GM23248 (cell line): ENCODE results near the gene SLC35F4. TPM values are rescaled to one million over a fixed set of nuclear protein-coding genes. Genes with fewer than 3 reads are reported as not detected.

Source experiments
- DNase-seq: peaks from one replicate; pipeline ENCODE4 v3.0.0-alpha.2; 2015
- H2AFZ ChIP-seq: fragments of 200-600 bp; sonication (generic); 2 replicates; pipeline ENCODE4 v1.6.1; 2016; ENCODE audit warnings: antibody characterized with exemption
- H3F3A ChIP-seq: fragments of 200-600 bp; sonication (generic); 2 replicates; pipeline ENCODE4 v1.6.1; 2016; ENCODE audit warnings: mild to moderate bottlenecking, antibody characterized with exemption, mixed run types; ENCODE audit not compliant: insufficient read depth
- H3K27ac ChIP-seq: fragments of 200-600 bp; sonication (generic); 2 replicates; pipeline ENCODE4 v1.5.1; 2016; ENCODE audit warnings: mild to moderate bottlenecking
- H3K27me3 ChIP-seq: fragments of 200-600 bp; sonication (generic); replicated peaks from 2 replicates; pipeline ENCODE4 v1.6.1; 2016; ENCODE audit warnings: mild to moderate bottlenecking; ENCODE audit not compliant: insufficient read depth
- H3K36me3 ChIP-seq: fragments of 200-600 bp; sonication (generic); 2 replicates; pipeline ENCODE4 v1.6.1; 2016; ENCODE audit warnings: low read depth, mild to moderate bottlenecking
- H3K4me1 ChIP-seq: fragments of 200-600 bp; sonication (generic); 2 replicates; pipeline ENCODE4 v1.6.1; 2016; ENCODE audit warnings: mild to moderate bottlenecking; ENCODE audit not compliant: insufficient read depth
- H3K4me2 ChIP-seq: fragments of 200-600 bp; sonication (generic); one replicate; pipeline ENCODE4 v1.6.1; 2016; ENCODE audit warnings: mild to moderate bottlenecking; ENCODE audit not compliant: unreplicated experiment
- H3K4me3 ChIP-seq: fragments of 200-600 bp; sonication (generic); 2 replicates; pipeline ENCODE4 v1.5.1; 2016; ENCODE audit warnings: mild to moderate bottlenecking
- H3K79me2 ChIP-seq: fragments of 200-600 bp; sonication (generic); 2 replicates; pipeline ENCODE4 v1.6.1; 2016; ENCODE audit warnings: mild to moderate bottlenecking; ENCODE audit not compliant: insufficient read depth
- H3K9ac ChIP-seq: fragments of 200-600 bp; sonication (generic); 2 replicates; pipeline ENCODE4 v1.6.1; 2016; ENCODE audit warnings: mild to moderate bottlenecking
- H3K9me2 ChIP-seq: fragments of 200-600 bp; sonication (generic); 2 replicates; pipeline ENCODE4 v1.6.1; 2016; ENCODE audit warnings: mixed run types, mild to moderate bottlenecking, moderate library complexity; ENCODE audit not compliant: insufficient read depth
- H3K9me3 ChIP-seq: fragments of 200-600 bp; sonication (generic); one replicate; pipeline ENCODE4 v1.6.1; 2017; ENCODE audit warnings: low read depth
- H4K20me1 ChIP-seq: fragments of 200-600 bp; sonication (generic); 2 replicates; pipeline ENCODE4 v1.6.0; 2016; ENCODE audit not compliant: insufficient read depth
- EZH2 ChIP-seq: fragments of 200-600 bp; sonication (generic); IDR thresholded peaks from 2 replicates; pipeline ENCODE4 v1.6.1; 2018; ENCODE audit warnings: antibody characterized with exemption, mild to moderate bottlenecking; ENCODE audit not compliant: insufficient read depth, poor library complexity, severe bottlenecking
- EZH2phosphoT487 ChIP-seq: fragments of 200-600 bp; sonication (generic); IDR thresholded peaks from 2 replicates; pipeline ENCODE4 v1.6.1; 2018; ENCODE audit warnings: antibody characterized with exemption, moderate library complexity, mild to moderate bottlenecking, low read depth; ENCODE audit not compliant: insufficient read depth
- WGBS, 2 experiments: methylation state at CpG; one replicate each; pipeline ENCODE4 v1.1.6; 2015 to 2017; ENCODE audit warnings: low lambda C conversion rate in 2 of 2, low coverage in 1 of 2; ENCODE audit errors: missing lambda C conversion rate in 2 of 2; 5-methylcytosine and 5-hydroxymethylcytosine counted together
- in situ Hi-C: fragments of 300-500 bp; cut with MboI; formaldehyde crosslinking; loops from 2 replicates; pipeline ENCODE4 v1.15.0; 2020
- polyA plus RNA-seq: library from polyadenylated mRNA; unstranded; fragments of >200 nt; fragmentation: Nextera tagmentation; extraction: Ambion mirVana; gene quantifications from 2 replicates; pipeline ENCODE4 v1.2.1, GENCODE V29; 2016
- total RNA-seq: library from RNA; depleted of rRNA; stranded (reverse); fragments of >200 nt; shearing (Covaris generic); gene quantifications from 2 replicates; pipeline ENCODE4 v1.2.3, GENCODE V29; 2014

SLC35F4 gene
- total and polyA plus RNA-seq, 2 experiments from 2014 or later, result not detected

GRCh38 chr14:57848786-57849185 is 17.1 kb downstream of the SLC35F4 start:
- H3K9me3 ChIP-seq, result no peaks in the 10 kb centered on the region
- H3K27ac ChIP-seq, result peak overlapping the region; percentile 78
- in situ Hi-C loops, result no loop called here
- H3K36me3 ChIP-seq, result no peaks in the 10 kb centered on the region
- H3K9ac ChIP-seq, result peak overlapping the region; percentile 55
- peak overlapping the region; percentile 53 for H3K4me2 ChIP-seq
- no peak overlapping the region for H3K4me3 ChIP-seq
- peaks cover 46% of the 10 kb centered on the region for H3F3A ChIP-seq
- DNase-seq, result peak; percentile 48
- WGBS, 2 experiments, result 31 to 34% methylated on average over 3 of the region's 3 CpGs
- H3K4me1 ChIP-seq, result peaks cover 41% of the 10 kb centered on the region
- H3K27me3 ChIP-seq, result no peaks in the 10 kb centered on the region
- no peaks in the 10 kb centered on the region for H4K20me1 ChIP-seq
- no peak overlapping the region for H2AFZ ChIP-seq
- no peaks in the 10 kb centered on the region for H3K79me2 ChIP-seq
- TF ChIP-seq EZH2phosphoT487, result no peak
- H3K9me2 ChIP-seq, result no peaks in the 10 kb centered on the region

- H3K4me2 ChIP-seq, result peak overlapping the region; percentile 53
- H3F3A ChIP-seq, result peaks cover 46% of the 10 kb centered on the region
- H3K9ac ChIP-seq, result peak overlapping the region; percentile 55
- H3K4me3 ChIP-seq, result no peak overlapping the region; the same call in 1 of the 2 replicates
- no peaks in the 10 kb centered on the region for H4K20me1 ChIP-seq
- H3K4me1 ChIP-seq, result peaks cover 41% of the 10 kb centered on the region
- no peak for TF ChIP-seq EZH2phosphoT487
- TF ChIP-seq EZH2, result no peak
- H3K79me2 ChIP-seq, result no peaks in the 10 kb centered on the region
- H3K36me3 ChIP-seq, result no peaks in the 10 kb centered on the region
- in situ Hi-C loops, result no loop called here
- H2AFZ ChIP-seq, result no peak overlapping the region
- no peaks in the 10 kb centered on the region for H3K27me3 ChIP-seq
- no peaks in the 10 kb centered on the region for H3K9me2 ChIP-seq
- peak; percentile 83 for DNase-seq
- no peaks in the 10 kb centered on the region for H3K9me3 ChIP-seq
- 32 to 35% methylated on average over 4 of the region's 4 CpGs for whole genome bisulfite sequencing, 2 experiments
- H3K27ac ChIP-seq, result peak overlapping the region; percentile 78
Measured at GRCh38 chr14:57848353-57848752, 17.5 kb downstream of the SLC35F4 start.

- in situ Hi-C loops, result no loop called here
Measured at GRCh38 chr14:57847706-57848105, 18.2 kb downstream of the SLC35F4 start.

GRCh38 chr14:57847096-57847495 is 18.8 kb downstream of the SLC35F4 start:
- Histone ChIP-seq H3K36me3 (no peaks in the 10 kb centered on the region), H3K9me2 (no peaks in the 10 kb centered on the region), H3K4me3 (0 out of 2 replicates have a peak overlapping the region, but pooled peaks have one; percentile 2), H4K20me1 (no peaks in the 10 kb centered on the region), H3K27ac (peak overlapping the region; percentile 78), H3K27me3 (no peaks in the 10 kb centered on the region), H3K9me3 (no peaks in the 10 kb centered on the region), H3K4me2 (peak overlapping the region; percentile 53), H3K79me2 (no peaks in the 10 kb centered on the region), H3F3A (peaks cover 46% of the 10 kb centered on the region), H3K9ac (peak overlapping the region; percentile 38), H3K4me1 (peaks cover 41% of the 10 kb centered on the region), H2AFZ (no peak overlapping the region)
- in situ Hi-C loops, result no loop called here
- DNase-seq, result peak; percentile 75
- TF ChIP-seq EZH2phosphoT487, result no peak
- no peak for TF ChIP-seq EZH2

More at GRCh38 chr14:57847706-57848105, 18.2 kb downstream of the SLC35F4 start:
- Histone ChIP-seq H2AFZ (no peak overlapping the region), H4K20me1 (no peaks in the 10 kb centered on the region), H3K4me1 (peaks cover 41% of the 10 kb centered on the region), H3K36me3 (no peaks in the 10 kb centered on the region), H3K79me2 (no peaks in the 10 kb centered on the region), H3K9me3 (no peaks in the 10 kb centered on the region), H3K27me3 (no peaks in the 10 kb centered on the region), H3K9me2 (no peaks in the 10 kb centered on the region), H3F3A (peaks cover 46% of the 10 kb centered on the region), H3K9ac (peak overlapping the region; percentile 38), H3K27ac (peak overlapping the region; percentile 78), H3K4me3 (peak overlapping the region; percentile 2; the same call in 1 of the 2 replicates), H3K4me2 (peak overlapping the region; percentile 53)
- DNase-seq, result no peak
- TF ChIP-seq EZH2phosphoT487 (no peak), EZH2 (no peak)
- WGBS, 2 experiments, result 3 to 9% methylated on average over 2 of the region's 2 CpGs

GRCh38 chr14:57846596-57846995 is 19.3 kb downstream of the SLC35F4 start:
- Histone ChIP-seq H3K9me3 (no peaks in the 10 kb centered on the region), H3K27me3 (no peaks in the 10 kb centered on the region), H4K20me1 (no peaks in the 10 kb centered on the region), H3K4me2 (peak overlapping the region; percentile 53), H3K4me3 (no peak overlapping the region), H3K9ac (peak overlapping the region; percentile 17; the same call in 1 of the 2 replicates), H3F3A (peaks cover 46% of the 10 kb centered on the region), H3K27ac (peak overlapping the region; percentile 78), H3K79me2 (no peaks in the 10 kb centered on the region), H3K36me3 (no peaks in the 10 kb centered on the region), H3K9me2 (no peaks in the 10 kb centered on the region), H3K4me1 (peaks cover 41% of the 10 kb centered on the region), H2AFZ (no peak overlapping the region)
- 8 to 14% methylated on average over 2 of the region's 2 CpGs for WGBS, 2 experiments
- TF ChIP-seq EZH2, result no peak
- TF ChIP-seq EZH2phosphoT487, result no peak
- no peak for DNase-seq
- in situ Hi-C loops, result no loop called here
